ENCODE measurements around the gene ASPN. TPM values are rescaled to one million over a fixed set of nuclear protein-coding genes. Genes with fewer than 3 reads are reported as not detected.

The ASPN gene
- total RNA-seq, 1 experiment from 2014 or later, result 0.26 TPM

GRCh38 chr9:92432350-92432749 is 50.0 kb downstream of the ASPN start:
- TF ChIP-seq CTCF (conservative IDR thresholded peaks at IDR 0.05; ENCODE audit: low read depth, low read length) (no peak), EZH2 (IDR thresholded peaks at IDR 0.05; ENCODE audit: borderline replicate concordance, low read depth, low read length, poor library complexity, severe bottlenecking) (no peak)
- ChIA-PET POLR2A (ENCODE audit: low non-redundant PET) (no interaction called here), CTCF (interaction anchor here (0.8 kb wide), 1 partner anchor 44 kb away, joined by 3 read pairs; no protein-coding TSS in a partner anchor)
- H3K4me3 ChIP-seq (ENCODE audit: low read depth, low read length, poor library complexity, severe bottlenecking), result no peak overlapping the region
- H3K4me1 ChIP-seq (ENCODE audit: insufficient read depth, low read length, poor library complexity, severe bottlenecking), result no peaks in the 10 kb centered on the region
- H3K36me3 ChIP-seq (ENCODE audit: insufficient read depth, low read length, poor library complexity, severe bottlenecking), result no peaks in the 10 kb centered on the region
- no peaks in the 10 kb centered on the region for H3K27me3 ChIP-seq (replicated peaks; ENCODE audit: insufficient read depth, low read depth, low read length, poor library complexity)
- no peak overlapping the region for H3K27ac ChIP-seq (ENCODE audit: low read depth, low read length, poor library complexity, severe bottlenecking)
- no TSS peak for BruUV-seq (replicated peaks)
- intact Hi-C loops (cut with micrococcal nuclease; ENCODE audit: unreplicated experiment), result no loop called here
- DNase-seq (ENCODE audit: low spot score), result no peak
- no peaks in the 10 kb centered on the region for H3K9me3 ChIP-seq (ENCODE audit: low read depth, low read length, poor library complexity, severe bottlenecking)

- BruUV-seq (replicated peaks), result no TSS peak
- H3K4me3 ChIP-seq (ENCODE audit: low read depth, low read length, poor library complexity, severe bottlenecking), result no peak overlapping the region
- no peak overlapping the region for H3K27ac ChIP-seq (ENCODE audit: low read depth, low read length, poor library complexity, severe bottlenecking)
- ChIA-PET POLR2A (ENCODE audit: low non-redundant PET) (no interaction called here), CTCF (no interaction called here)
- peaks cover 14% of the 10 kb centered on the region for H3K4me1 ChIP-seq (ENCODE audit: insufficient read depth, low read length, poor library complexity, severe bottlenecking)
- DNase-seq (ENCODE audit: low spot score), result no peak
- H3K9me3 ChIP-seq (ENCODE audit: low read depth, low read length, poor library complexity, severe bottlenecking), result no peaks in the 10 kb centered on the region
- TF ChIP-seq EZH2 (IDR thresholded peaks at IDR 0.05; ENCODE audit: borderline replicate concordance, low read depth, low read length, poor library complexity, severe bottlenecking) (no peak), CTCF (conservative IDR thresholded peaks at IDR 0.05; ENCODE audit: low read depth, low read length) (no peak)
- intact Hi-C loops (cut with micrococcal nuclease; ENCODE audit: unreplicated experiment), result no loop called here
- no peaks in the 10 kb centered on the region for H3K36me3 ChIP-seq (ENCODE audit: insufficient read depth, low read length, poor library complexity, severe bottlenecking)
- no peaks in the 10 kb centered on the region for H3K27me3 ChIP-seq (replicated peaks; ENCODE audit: insufficient read depth, low read depth, low read length, poor library complexity)
Measured at GRCh38 chr9:92429836-92430235, 52.5 kb downstream of the ASPN start.

- Histone ChIP-seq H3K4me3 (ENCODE audit: low read depth, low read length, poor library complexity, severe bottlenecking) (no peak overlapping the region), H3K27me3 (replicated peaks; ENCODE audit: insufficient read depth, low read depth, low read length, poor library complexity) (no peaks in the 10 kb centered on the region), H3K36me3 (ENCODE audit: insufficient read depth, low read length, poor library complexity, severe bottlenecking) (no peaks in the 10 kb centered on the region), H3K27ac (ENCODE audit: low read depth, low read length, poor library complexity, severe bottlenecking) (no peak overlapping the region), H3K4me1 (ENCODE audit: insufficient read depth, low read length, poor library complexity, severe bottlenecking) (peaks cover 27% of the 10 kb centered on the region), H3K9me3 (ENCODE audit: low read depth, low read length, poor library complexity, severe bottlenecking) (no peaks in the 10 kb centered on the region)
- no peak for TF ChIP-seq EZH2 (IDR thresholded peaks at IDR 0.05; ENCODE audit: borderline replicate concordance, low read depth, low read length, poor library complexity, severe bottlenecking)
- no peak for TF ChIP-seq CTCF (conservative IDR thresholded peaks at IDR 0.05; ENCODE audit: low read depth, low read length)
- intact Hi-C loops (cut with micrococcal nuclease; ENCODE audit: unreplicated experiment), result no loop called here
- no peak for DNase-seq (ENCODE audit: low spot score)
- no TSS peak for BruUV-seq (replicated peaks)
- CTCF ChIA-PET, result no interaction called here
- POLR2A ChIA-PET (ENCODE audit: low non-redundant PET), result no interaction called here
Measured at GRCh38 chr9:92426501-92427145, 55.7 kb downstream of the ASPN start.

Measured in A673 (cell line).